Left cardiac atrium (tissue), 4 donors: Measurements from ENCODE around the gene DSE. TPM values are rescaled to one million over a fixed set of nuclear protein-coding genes. Genes with fewer than 3 reads are reported as not detected.

ENCODE experiments used
- ATAC-seq, 2 donors: fragments of 200-7000 bp; cut with Tn5 transposase; one replicate each; pipeline ENCODE4 v1.9.1; 2020; ENCODE audit warnings: mild to moderate bottlenecking in 2 of 2, moderate library complexity in 2 of 2
- DNase-seq: peaks from one replicate; pipeline ENCODE4 v3.0.0-alpha.2; 2020
- intact Hi-C, 2 donors: fragments of 100-400 bp; cut with DNase I; formaldehyde crosslinking; loops; one replicate each; pipeline versions ENCODE4 v1.14.1 to v1.15.1; 2022 to 2023
- total RNA-seq, 2 donors: library from RNA; stranded (reverse); fragmentation: NEBNext Ultra II Directional; extraction: Animal tissue kit (Norgen Biotek cat#: 25700); gene quantifications; one replicate each; pipeline ENCODE4 v1.2.1, GENCODE V29; 2021
- donor health status: DM: no; HTN: yes; CAD: no.
- donor health status: DM: no; HTN: yes; CAD: no; lungs with severe emphysema.
- donor health status: DM: yes; HTN: yes; CAD: no.
- donor health status: Dilated cardiomyopathy.

Gene DSE
- total RNA-seq, 2 donors from 2014 or later: 30.3 to 34.4 TPM

DNA sequence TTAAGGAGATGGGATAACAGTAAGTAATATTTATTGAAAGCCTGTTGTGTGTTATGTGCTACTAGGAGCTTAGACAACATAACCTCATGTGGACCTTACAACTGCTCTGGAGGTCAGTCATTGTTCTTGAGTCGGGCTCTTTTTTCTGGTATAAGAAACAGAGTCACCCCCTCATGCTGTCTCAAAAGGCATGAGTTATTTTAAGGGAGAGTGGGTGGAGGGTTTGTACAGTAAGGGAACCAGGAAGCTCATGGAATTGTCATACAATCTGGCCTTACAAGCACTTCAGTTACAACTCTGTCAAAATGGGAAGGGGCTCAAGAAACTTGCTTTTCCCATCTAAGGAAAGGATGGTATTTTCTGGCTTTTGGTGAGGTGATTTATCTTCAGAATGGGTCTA lies 16.5 kb upstream of the DSE start:
- intact Hi-C loops: no loop called here
- ATAC-seq (no peak), DNase-seq (no peak)

DNA sequence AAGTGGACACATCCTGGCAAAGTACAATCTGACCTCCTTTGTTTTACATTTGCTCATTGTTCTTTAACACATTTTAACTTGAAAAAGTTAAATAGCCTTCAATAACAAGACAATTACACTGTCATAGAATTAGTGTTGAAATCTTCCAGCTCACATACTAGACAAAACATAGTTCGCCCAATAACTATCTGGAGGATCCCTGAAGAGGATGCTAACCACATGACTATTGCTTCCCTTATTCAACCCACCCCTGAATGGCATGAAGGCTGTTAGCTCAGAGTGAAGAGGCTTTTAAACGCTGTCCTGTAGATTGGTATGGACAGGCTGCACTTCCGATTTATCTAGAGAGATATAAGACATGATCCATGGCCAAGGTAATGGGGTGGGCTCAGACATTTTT lies 15.0 kb upstream of the DSE start:
- ATAC-seq: no peak
- DNase-seq: no peak

DNA sequence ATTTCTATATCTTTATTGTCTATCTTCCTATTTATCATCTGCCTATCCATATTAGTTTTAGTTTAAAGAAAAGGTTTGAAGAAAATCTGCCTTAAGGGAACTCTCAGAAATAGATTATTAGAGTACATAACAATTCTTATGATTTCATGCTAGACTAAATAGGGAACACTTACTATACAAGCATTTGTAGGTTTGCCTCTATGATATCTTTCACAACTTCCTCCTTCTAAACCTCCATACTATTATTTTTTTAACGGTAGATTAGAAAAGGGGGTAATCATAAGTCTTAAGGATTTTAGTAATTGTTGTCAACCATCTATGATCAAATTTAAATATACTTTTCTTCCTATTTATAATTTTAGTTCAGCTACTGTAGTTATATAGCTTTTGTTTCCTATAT lies 11.6 kb upstream of the DSE start:
- intact Hi-C loops: no loop called here
- DNase-seq: no peak
- ATAC-seq: no peak

More for the DNA sequence above, 15.0 kb upstream of the DSE start:
- intact Hi-C loops: no loop called here

DNA sequence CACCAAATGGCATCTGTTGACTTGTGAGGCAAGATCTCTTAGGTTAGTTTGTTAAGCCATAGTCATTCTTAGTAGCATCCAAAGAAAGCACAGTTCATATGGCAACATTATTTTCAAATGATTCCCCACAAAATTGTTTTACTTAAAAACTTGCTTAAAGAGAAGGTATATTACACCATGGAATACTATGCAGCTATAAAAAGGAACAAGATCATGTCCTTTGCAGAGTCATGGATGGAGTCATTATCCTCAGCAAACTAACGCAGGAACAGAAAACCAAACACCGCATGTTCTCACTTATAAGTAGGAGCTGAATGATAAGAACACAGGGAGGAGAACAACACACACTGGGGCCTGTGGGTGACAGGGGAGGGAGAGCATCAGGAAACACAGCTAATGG lies 10.9 kb upstream of the DSE start:
- ATAC-seq: no peak
- intact Hi-C loops: no loop called here
- no peak for DNase-seq

DNA sequence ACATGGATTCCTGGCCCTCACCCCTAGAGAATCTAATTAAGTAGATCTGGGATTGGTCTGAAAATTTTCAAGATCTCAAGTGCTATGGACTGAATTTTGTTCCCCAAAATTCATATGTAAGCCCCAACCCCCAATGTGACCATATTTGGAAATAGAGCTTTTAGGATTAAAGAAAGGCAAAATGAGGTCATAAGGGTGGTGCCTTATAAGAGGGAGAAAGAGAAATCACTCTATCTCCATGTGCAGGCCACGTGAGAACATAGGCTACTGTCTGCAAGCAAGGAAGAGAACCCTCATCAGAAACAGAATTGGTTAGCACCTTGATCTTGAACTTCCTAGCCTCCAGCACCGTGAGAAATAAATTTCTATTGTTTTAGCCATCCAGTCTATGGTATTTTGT lies 8.5 kb upstream of the DSE start:
- intact Hi-C loops: no loop called here
- no peak for ATAC-seq
- no peak for DNase-seq

DNA sequence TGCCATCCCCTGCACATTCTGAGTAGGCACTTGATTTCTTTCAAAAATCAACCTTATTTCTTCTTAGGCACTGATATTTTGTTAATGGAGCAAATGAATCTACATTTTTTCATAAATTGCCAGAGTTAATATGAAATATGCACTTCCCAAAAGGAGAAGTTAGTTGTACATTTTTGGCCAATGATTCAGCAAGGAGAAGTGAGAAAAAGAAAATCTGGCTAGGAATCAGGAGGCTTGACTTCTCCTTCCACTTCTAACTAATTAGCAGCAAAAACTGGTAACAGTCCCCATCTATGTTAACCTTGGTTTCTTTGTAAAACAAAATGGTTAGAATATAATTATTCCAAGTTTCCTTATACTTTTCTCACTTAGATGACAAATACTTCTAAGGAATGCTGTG lies 7.0 kb upstream of the DSE start:
- ATAC-seq (peak in 1 of 2 donors; percentile 62), DNase-seq (no peak)
- intact Hi-C loops: no loop called here

DNA sequence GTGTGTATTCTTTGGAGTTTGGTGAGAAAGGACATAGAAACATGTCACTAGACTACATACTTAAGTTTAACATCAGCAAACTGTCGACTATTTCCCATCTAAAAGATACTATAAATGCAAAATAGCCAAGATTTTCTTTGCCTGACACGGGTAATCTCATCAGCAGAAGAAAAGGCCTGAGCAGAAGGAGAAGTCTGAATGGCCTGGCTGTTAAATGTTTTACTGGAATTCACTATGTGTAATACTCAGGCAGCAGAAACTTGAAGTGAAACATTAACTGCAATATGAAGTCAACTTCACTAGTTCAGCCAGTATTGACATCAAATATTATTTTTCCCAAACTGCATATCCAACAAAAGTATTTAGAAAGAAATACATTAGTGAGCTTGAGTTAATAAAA lies 6.4 kb upstream of the DSE start:
- ATAC-seq (peak in 1 of 2 donors; percentile 34), DNase-seq (no peak)
- intact Hi-C loops: no loop called here

DNA sequence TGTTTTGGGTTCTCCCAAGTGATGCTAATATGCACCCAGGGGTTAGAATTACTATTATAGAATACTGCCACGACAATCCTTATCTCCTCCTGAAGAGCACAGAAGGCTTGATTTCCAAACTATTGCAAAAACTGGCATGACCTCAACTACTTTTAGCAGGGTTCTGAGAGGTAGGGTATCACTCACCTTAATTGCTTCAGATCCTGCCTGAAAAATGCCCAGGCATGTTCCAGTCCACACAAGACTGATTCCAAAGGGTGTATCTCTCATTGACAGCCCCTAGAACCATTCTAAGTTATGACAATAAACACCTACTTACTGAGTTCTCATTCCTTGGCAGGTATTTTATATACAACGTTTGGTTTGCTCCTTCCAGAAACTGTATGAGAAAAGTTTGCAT lies 5.0 kb upstream of the DSE start:
- ATAC-seq (no peak), DNase-seq (no peak)
- intact Hi-C loops: no loop called here

DNA sequence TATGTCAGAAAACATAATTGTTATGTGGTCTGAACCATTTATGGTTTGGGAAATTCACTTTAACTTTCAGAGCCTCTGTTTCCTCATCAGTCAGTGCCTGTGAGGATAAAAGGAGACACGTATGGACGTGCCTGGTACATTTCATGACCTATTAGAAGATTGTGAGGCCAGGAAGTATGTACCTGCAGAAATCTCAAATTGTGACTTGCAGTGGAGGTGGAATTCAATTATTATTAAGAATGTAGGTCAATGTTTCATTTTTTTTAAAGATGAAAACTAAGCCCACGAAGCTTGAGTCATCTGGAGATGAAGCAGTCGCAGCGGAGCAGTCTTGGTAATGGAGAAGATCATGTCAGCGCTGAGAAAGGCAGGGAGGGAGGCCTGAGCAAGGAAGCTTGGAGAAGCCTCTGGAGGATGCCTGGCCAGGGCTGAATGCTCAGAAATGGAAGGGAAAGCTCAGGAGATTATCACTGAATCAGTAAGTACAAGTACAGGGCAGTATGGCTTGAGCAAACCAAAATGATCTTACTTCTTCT lies 3.9 kb upstream of the DSE start:
- ATAC-seq (no peak), DNase-seq (no peak)
- intact Hi-C loops: no loop called here

DNA sequence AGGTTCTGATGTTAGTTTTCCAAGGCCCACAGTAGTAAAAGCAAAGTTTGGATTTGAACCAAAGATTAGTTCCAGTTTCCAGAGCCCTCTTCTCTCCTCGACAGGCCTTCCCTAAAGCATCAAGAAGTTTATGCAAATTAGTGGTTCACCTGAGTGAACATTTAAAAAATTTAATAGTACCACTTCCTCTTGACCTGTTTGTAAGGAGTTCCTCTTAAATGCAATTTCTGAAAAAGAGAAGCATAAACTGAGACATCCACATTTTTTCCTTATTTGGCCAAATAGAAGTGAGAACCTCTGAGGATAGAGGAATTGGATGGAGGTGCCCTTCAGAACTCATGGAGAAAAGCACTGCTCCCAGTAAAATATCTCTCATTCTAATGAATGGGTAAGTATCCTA lies 1.2 kb upstream of the DSE start:
- no peak for DNase-seq
- ATAC-seq: no peak
- intact Hi-C loops: no loop called here

DNA sequence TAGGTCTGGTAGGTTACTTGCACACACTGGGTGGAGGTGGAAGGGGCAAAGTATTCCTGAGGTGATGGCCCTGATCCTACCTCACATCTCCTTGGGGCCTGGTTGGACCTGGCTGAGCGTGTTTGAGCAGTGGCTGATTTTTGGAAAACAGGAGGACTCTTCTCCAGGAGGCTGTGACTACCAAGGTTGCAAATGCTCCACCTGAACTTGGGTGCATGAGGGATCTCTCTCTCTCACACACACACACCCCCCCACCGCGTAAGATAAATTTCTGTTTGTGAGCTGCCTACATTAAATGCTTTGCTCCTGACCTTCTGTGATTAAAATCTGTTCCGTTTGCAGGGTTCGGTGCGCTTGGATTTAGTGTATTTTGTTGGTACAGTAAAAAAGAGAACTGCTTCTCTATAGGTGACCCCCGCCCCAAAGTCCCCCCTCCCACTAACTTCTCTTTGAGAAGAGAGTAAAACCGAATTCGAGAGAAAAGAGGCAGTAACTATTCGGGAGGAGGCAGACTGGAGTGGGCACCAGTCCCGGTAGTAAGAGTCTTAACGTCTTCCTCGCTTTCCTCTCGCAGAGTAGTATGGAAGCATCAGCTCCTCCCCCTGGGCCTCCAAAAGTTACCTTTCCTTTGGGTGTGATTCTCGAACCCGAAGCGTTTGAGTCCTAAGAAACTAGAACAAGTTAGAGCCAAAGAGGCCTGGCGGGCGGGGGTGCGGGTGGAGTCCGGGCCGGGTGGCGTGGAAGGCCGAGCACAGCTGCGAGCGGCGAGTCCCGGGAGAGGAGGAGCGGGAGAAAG lies 585 bp upstream of the DSE start:
- intact Hi-C loops: no loop called here
- ATAC-seq (peak in 1 of 2 donors; percentile 25), DNase-seq (no peak)

DNA sequence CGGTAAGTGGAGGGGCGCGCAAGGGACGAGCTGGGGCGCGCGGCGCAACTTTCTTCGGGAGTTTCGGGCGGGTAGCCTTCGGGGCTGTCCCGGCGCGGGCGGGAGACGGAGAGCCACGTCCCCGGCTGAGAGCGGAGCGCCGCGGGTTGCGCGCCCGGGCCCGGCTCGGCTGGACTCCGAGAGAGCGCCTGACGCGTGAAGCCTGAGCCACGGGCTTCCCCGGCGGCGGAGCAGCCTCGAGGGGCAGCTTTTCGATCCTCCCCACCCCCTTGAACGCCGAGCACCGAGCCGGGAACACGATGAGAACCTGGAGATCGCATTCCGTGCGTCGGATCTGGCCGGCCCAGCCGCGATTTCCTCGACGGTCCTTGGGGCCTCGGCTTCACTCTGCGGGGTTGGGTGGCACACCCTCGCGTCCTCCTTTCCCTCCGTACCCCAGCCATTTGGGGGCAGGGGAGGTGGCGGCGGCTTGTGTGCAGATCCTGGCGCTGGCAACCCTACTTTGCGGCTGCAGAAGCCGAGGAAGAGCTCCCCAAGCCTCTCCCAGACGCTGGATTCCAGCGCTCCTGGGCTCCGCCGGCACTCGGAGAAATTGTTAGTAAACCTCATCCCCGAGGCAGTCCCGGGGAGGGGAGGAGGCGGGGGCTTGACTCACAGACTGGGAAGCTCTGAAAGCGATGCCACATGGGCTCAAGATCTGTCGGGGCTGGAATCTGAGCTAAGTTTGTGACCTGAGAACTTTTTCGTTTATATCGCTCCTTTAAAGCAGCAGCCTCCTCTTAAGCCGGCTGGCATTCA lies 572 bp downstream of the DSE start:
- DNase-seq (peak; percentile 85), ATAC-seq (peak; percentile 79 to 87)
- intact Hi-C loops: no loop called here

DNA sequence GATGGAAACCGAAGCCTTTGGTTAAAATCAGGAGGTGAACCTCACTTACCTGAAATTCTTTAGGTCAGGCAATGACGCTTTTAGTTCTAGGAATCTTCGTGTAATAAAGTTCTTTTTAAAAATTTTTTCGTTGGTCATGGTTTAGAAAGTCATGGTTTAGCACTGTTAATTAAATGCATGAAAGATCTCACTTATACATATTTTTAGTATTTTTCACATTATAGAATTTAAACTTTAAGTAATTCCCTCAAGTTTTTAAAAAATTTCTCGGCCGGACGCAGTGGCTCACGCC lies 1.1 kb downstream of the DSE start:
- intact Hi-C loops: no loop called here
- no peak for ATAC-seq
- no peak for DNase-seq

DNA sequence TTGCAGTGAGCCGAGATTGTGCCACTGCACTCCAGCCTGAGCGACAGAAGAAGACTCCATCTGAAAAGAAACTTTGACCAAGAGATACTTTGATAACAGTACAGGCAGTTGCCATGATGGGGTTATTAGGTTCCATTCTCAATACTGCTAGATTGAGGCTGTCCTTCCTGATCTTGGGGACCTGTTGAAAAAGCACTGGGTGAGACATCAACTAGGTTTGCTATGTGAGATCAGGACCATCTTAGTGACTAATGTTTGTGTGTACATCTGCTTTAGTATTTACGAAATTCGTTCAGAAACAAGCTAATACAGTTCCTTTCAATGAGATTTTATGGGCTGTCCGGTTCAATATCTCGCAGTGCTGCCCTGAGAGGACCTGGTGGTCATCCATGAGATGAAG lies 2.6 kb downstream of the DSE start:
- intact Hi-C loops: no loop called here
- ATAC-seq (no peak), DNase-seq (no peak)

DNA sequence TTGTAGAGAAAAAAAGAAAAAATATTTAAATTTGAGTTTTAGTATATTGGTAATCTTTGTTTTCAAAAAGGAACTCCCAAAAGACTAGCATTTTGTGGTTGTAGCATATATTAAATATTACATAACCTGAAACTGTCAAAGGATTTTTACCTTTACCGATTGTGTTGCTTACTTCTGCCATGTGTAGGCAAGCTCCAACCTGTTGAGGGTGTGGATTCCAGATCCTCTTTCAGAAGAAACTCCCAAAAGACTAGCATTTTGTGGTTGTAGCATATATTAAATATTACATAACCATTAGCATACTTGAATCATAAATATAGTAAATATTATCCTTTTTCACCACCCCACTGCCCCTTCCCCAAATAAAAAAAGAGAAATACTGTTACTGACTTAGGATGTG lies 3.2 kb downstream of the DSE start:
- ATAC-seq (no peak), DNase-seq (no peak)
- intact Hi-C loops: no loop called here

DNA sequence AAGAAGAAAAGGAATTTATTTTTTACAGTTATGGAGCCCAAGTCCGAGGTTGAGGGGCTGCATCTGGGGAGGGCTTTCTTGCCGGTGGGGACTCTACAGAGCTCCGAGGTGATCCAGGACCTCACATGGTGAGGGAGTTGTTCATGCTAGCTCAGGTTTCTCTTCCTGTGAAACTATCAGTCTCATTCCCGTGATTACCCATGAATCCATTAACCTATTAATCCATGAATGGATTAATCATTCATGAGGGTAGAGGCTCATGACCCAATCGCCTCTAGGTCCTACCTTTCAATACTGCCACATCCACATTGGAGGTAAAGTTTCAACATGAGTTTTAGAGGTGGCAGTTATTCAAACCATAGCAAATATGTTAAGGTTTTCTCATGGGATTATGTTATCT lies 3.8 kb downstream of the DSE start:
- DNase-seq: no peak
- intact Hi-C loops: no loop called here
- ATAC-seq: no peak

DNA sequence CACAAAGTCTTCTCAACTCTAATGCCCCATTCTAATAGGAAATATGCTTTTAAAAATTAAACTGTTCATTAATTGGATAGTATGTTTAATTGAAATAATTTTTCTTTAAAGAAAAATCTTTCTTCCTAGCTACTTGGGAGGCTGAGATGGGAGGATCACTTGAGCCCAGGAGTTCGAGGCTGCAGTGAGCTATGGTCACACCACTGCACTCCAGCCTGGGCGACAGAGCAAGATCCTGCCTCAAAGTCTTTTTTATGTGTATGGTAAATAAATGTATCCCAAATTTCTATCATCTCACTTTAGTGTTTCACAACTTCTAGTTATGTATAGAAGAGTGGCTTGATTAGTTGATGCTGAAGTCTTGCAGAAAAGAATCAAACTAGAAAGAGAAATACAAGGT lies 4.5 kb downstream of the DSE start:
- intact Hi-C loops: no loop called here
- DNase-seq: no peak
- no peak for ATAC-seq

DNA sequence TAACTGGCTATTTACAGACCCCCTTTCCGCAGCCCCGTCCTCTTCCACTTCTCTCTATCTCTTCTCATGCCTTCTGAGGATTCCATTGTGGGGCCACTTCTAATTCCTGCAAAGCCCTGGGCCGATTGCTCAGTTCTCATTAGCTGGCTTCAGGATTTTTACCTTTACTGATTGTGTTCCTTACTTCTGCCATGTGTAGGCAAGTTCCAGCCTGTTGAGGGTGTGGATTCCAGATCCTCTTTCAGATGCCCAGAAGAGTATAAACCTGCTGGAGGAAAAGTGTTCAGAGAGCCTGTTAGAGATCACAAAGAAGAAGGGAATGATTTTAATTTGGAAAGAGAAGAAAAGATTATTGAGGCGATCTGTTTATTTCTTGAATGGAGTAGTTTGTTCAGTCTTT lies 5.4 kb downstream of the DSE start:
- ATAC-seq: no peak
- DNase-seq: no peak
- intact Hi-C loops: no loop called here

DNA sequence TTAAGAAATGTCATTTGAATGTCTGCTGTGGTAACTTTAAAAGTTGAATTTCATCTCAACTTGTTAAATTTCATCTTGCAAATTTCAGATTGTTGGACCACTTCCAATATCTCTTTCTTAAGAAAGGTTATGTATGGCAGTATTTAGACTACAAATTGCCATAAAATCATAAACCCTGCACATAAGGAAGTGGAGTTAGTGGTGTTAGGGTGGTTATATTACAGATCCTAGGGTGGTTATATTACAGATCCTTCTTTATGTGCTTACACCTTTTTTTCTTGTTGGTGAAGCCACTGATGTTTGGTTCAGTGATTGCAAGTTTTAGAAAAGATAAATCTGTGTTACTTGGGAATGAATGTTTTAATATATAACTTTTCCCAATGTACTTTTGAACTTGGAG lies 9.0 kb downstream of the DSE start:
- ATAC-seq: no peak

DNA sequence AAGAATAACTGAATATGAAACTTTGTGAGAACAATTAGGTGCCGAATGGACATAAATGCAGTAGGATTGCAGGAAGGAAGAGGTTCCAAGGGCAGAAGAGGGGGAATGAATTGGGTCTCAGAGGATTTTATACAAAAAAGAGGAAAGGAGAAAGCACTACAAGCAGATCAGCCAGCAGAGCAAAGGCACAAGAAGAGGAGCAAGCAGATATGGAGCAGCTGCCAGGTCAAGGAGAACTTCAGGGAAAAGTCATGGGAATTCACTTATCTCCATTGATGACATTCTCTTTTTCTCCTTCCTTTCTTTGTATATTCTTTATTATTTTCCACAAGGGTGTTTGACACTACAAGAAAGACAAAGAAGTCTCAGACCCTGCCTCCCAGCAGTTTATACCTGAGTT lies 9.6 kb downstream of the DSE start:
- ATAC-seq: no peak

More for the DNA sequence above, 9.0 kb downstream of the DSE start:
- intact Hi-C loops: no loop called here
- no peak for DNase-seq

DNA sequence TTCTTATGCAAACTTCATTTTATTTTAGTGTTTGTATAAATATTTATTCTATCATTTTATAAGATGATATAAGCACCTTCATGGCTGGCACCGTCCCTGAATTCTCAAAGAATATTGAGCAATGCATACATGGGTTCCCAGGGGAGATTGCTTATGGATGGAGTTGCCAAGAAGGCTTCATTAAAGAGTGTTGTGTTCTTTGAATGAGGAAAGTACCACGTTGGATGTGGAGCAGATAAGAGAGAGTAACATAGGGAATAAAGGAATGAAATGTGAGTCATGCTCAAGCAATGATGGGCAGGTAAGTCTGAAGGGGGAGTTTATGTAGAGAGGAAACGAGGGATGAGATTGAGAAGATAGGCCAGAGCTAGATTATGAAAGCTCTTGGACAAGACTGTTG lies 10.3 kb downstream of the DSE start:
- ATAC-seq: peak in 1 of 2 donors; percentile 54
- no peak for DNase-seq
- intact Hi-C loops: no loop called here

More for the DNA sequence above, 9.6 kb downstream of the DSE start:
- no peak for DNase-seq
- intact Hi-C loops: no loop called here
